Anterior cingulate cortex (tissue), 58 donors: ENCODE results near the gene ACSF3.
"Not testable (repeated sequence)": the region's sequence is repeated elsewhere in the genome, so short reads cannot be mapped to it uniquely, and the experiment has no call there.

Experiments
- DNase-seq, 58 donors: peaks; one replicate each; lab custom pipeline; 2025; lab: John Stamatoyannopoulos, UW

Gene ACSF3

DNA sequence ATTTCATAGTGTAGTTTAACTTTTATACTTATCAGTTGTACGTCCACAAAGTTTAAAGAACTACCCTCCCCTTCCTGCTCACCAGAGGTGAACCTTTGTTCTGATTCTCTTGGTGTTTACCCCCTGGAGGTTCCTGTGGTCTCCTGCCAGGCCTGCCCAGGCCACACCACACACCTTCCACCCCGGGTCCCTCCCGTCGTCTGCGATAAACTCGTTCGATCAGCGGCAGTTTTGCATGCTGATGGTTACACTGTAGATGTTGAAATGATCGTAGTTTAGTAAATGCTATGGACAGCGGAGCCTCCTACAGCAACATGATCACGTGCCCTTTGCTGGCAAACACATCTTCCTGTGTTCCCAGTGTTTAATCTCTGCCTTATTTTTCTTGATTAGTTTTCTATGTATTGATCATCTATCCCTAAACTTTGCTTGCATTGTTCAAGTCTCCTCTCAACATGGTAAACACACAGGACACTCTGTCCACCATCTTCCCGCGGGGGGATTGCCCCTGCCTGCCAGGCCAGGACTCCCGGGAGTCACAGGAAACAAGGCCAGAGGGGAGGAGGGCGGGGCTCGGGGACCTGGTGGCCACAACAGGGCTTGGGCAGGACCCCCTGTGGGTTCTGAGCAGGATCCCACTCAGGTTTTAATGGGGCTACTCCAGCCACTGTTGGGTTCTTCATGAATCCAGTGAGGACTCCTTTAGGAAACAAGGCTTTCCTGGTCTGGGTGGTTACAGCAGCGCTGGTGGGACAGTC is 2.8 kb upstream of the ACSF3 start:
- DNase-seq: no peak

DNA sequence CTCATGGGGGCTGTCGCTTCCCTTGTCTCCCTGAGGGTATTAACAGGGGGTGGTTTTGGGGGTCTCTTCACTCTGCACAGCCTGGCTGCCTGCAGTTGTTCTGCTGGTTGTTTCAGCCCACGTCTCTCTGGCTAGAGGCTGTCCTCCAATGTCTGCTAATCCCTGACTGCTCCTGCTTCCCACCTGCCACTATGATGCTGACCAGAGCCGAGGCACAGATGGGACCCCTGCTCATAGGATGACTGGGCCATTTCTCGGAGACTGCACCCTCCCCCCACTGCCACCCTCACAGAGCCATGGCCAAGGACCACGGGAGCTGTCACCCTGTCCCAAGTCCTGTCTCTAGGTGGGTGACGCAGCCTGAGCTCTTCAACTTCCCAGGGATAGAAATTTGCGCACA is 1.6 kb upstream of the ACSF3 start:
- DNase-seq: no peak

DNA sequence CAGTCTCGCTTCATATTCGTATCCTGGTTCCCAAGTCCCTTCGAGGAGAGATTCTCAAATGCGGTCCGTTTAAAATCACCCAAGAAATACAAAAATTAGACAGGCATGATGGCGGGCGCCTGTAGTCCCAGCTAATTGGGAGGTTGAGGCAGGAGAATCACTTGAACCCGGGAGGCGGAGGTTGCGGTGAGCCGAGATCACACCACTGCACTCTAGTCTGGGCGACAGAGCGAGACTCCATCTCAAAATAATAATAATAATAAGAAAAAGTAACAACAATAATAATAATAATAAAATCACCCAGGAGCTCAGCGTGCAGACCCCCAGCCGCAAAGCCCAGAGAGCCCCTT is 425 bp upstream of the ACSF3 start:
- DNase-seq: not testable (repeated sequence)

DNA sequence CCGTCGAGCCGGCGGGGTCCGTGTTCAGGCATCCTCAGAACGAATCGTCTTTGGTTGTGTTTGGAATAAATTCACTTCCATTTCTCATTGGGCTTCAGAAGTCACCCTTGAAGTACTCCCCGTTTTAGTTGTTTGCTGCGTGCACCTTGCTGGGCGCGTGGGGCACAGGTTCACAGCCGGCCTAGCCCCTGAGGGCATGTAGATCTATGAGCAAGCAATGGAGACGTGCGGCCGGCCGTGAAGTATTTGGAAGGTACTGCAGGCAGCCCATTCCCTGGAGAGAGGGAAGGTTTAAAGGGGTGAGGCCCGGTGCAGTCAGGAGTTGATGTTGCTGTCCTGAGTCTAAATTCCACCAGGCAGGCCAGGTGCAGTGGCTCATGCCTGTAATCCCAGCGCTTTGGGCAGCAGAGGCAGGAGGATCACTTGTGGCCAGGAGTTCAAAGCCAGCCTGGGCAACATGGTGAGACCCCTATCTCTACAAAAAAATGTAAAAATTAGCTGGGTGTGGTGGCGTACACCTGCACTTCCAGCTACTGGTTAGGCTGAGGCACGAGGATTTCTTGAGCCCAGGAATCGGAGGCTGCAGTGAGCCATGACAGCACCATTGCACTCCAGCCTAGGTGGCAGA is 714 bp downstream of the ACSF3 start:
- DNase-seq: no peak

DNA sequence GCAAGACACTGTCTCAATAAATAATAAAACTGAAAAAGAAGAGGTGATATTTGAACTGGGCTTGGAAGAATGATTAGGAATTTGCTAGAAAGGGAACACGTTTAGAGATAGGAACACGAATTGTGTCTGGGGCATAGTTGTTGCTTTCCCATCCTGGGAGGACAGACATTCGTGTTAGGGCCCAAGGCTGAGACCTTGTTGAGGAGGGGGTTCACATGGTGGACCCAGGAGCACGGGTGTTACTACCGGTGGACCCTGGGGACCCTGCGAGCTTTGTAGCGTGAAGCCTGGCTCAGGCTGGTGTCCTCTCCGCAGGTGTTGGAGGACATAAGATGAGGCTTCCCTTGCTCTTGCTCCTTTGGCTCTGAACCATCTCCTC is 1.2 kb downstream of the ACSF3 start:
- no peak for DNase-seq

DNA sequence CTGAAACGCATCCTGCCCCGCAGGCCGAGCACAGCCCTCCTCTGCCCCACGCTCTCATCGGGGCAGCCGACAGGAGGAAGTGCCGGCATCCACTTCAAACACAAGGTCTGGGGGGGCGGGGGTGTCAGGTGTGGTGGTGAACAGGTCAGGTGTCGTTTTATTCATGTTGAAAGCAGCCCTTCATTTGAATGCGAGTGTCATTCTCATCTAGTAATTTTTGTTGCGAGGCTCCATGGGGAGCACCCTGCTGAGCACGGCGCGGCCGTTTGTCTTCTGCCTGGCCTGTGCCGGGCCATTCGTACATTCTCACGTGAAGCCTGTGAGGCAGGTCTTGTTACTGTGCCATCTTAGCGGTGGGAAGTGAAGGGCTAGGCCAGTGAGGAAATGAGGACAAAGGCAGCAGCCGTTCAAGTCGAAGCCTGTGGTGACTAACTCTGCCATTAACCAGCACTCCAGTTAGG is 1.9 kb downstream of the ACSF3 start:
- no peak for DNase-seq

DNA sequence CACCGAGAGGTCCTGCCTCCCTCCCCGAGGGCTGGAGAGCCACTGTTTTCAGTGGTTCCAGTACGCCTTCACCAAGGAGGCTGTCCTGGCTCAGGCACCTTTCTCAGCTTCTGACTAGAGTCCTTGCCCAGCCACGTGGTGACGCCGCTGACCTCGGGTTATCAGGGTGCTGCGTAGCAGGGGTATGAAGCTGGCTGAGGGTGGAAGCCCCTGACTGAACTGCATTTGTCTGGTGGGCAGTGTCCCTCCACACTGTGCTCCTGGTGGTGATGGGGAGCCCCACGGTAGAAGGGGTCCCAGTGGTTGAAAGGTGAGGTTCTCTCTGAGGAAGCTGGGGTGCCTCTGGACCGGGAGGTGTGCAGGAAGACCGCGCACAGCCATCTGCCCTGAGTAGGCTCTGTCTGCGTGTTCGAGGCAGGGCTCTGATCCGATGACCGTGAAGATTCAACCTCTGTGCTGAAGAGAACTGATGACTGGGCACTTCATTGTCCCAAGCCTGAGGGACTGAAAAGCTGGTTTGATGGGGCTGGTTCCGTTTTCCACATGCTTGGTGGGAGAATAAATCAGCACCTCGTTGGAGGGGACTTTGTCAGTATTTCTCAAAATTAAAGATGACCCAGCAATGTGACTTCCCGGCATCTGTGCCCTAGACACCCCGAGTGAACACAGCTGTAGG is 2.5 kb downstream of the ACSF3 start:
- DNase-seq: no peak

DNA sequence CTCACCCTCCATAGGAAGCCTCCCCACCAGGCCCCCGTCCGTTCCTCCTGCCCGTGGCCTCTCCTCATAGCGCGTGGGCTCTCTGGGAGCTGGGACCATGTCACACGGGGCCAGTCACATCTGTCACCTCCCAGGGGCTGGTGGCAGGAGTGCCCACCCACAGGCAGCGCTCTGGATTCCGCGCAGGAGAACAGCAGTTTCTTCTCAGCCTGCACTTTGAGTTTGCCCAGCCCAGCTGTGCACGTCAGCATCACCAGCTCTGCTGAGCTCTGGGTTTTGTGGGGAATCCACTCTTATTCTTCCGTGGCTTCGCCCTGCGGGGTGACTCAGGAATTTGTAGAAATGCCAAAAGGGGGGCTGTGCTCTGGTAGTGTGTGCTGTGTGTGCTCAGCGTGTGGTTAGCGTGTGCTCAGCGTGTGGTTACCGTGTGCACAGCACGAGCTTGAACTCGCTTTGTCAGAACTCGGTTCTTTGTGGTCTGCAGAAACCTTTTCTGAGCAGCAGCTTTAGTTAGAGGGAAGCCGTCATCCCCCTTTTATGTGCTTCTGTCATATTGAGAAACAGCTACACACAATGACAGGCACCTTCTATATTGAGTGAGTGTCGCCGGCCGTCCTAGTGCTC is 3.2 kb downstream of the ACSF3 start:
- no peak for DNase-seq

DNA sequence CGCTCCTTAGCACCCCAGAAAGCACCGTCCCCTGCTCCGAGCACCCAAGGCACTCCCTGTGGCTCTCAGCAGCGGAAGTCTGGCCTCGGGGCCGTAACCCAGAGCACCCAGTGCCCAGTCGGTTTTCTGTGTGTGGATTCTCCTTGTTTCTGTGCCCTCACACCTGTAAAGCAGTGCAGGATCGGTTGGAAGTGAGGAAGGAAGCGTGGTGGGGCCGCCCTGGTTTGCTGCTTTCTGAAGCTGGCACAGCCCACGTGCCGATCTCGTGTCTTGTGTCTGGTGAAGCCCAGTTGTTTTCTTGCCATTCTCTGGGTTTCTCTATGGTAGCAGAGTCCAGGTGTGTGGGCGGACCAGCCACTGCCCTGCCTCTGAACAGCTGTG is 3.7 kb downstream of the ACSF3 start:
- no peak for DNase-seq

DNA sequence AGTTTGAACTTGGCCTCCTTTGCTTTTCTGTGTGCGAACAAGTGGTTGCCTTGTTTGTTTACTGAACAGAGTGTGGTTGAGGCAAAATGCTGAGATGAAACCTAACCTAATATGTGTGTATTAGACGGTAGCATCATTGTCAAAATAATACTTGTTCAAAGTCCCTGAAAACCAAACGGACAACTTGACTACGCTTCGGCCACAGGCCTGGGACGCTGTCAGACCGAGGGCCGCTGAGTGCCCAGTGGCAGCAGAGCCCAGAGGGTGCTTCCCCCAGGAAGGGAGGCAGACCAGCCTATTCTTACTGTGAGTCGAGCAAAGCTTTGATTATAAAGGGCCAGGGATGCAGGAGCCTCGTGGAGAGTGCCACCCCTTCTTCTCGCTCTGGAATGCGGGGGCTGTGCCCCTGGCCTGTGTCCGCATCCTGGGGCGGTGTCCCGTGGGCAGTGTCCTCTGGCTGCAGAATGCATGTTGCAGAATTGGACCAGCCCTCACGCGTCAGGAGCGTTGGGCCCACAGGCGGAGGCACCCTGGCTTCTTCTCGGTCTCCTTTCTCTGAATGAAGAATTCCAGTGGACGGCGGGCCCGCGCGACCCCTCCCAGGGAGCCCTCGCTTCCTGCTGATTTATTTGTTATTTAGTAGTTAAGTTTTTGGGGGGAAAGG is 5.2 kb downstream of the ACSF3 start:
- no peak for DNase-seq

DNA sequence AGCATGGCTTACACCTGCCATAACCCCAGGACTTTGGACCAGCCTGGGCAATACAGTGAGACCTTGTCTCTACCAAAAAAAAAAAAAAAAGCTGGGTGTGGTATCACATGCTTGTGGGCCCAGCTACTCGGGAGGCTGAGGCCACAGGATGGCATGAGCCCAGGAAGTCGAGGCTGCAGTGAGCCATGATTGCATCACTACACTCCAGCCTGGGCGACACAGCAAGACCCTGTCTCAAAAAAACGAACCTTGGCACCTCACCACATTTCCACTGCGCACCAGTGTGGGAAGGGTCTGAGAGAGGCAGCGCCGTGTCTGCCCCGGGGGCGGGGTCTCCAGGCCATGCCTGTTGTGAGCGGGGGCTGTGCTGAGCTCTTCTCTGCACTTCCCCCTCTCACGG is 6.3 kb downstream of the ACSF3 start:
- no peak for DNase-seq

DNA sequence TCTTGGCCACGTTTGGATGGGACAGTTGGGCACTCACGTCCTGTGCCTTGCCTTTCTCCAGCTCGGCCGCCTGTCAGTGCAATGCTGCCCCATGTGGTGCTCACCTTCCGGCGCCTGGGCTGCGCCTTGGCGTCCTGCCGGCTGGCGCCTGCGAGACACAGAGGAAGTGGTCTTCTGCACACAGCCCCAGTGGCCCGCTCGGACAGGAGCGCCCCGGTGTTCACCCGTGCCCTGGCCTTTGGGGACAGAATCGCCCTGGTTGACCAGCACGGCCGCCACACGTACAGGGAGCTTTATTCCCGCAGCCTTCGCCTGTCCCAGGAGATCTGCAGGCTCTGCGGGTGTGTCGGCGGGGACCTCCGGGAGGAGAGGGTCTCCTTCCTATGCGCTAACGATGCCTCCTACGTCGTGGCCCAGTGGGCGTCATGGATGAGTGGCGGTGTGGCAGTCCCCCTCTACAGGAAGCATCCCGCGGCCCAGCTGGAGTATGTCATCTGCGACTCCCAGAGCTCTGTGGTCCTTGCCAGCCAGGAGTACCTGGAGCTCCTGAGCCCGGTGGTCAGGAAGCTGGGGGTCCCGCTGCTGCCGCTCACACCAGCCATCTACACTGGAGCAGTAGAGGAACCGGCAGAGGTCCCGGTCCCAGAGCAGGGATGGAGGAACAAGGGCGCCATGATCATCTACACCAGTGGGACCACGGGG is 7.1 kb downstream of the ACSF3 start:
- no peak for DNase-seq

DNA sequence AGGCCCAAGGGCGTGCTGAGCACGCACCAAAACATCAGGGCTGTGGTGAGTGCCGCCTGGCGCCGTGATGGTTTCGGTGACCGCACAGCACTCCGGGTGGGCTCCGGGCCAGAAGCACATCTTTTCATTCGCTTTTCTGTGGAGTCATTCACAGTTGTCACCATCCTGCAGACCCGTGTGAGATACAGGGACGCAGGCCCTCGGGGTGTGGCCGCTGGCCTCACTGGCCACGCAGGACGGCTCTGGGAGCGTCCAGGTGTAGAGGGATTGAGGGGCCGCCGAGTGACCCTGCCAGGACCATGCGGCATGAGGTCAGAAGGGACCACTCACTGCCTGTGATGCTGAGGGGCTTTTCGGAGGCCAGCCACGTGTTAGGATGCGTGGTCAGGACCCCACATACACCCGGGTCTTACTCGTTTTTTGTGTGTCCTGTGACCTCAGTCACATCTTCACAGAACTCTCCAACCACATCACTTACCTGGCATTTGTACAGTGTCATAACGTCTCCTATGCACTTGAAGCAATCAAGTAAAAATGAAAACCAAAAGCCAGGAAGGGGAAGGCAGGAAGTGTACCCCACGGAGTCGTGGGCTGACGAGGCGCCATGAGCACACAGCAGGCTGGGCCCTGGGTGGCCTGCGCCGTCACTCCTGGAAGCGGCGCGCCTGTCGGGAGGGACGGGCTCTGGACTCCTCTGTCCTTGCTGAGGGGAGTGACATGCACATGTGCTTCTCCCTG is 7.8 kb downstream of the ACSF3 start:
- DNase-seq: no peak

DNA sequence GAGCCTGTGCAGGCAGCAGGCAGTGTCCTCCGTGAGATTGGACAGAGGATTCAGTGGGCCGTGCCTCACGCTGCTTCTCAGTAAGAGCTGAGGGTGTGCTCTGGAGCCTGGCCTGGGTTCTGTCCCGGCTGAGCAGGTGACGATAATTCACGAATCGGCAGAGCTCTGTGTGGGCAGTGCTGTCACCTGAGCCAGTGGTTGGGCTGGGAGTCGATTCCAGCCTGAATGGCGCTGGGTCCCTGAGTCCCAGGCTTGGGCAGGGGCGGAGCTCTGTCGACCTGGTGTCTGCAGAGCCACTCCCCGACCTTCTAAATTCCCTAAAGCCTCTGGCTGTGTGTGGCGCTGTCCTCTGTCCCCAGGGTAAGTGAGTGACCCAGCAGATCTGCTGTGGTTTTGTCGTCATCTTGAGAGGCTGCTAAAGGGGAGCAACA is 8.4 kb downstream of the ACSF3 start:
- no peak for DNase-seq

DNA sequence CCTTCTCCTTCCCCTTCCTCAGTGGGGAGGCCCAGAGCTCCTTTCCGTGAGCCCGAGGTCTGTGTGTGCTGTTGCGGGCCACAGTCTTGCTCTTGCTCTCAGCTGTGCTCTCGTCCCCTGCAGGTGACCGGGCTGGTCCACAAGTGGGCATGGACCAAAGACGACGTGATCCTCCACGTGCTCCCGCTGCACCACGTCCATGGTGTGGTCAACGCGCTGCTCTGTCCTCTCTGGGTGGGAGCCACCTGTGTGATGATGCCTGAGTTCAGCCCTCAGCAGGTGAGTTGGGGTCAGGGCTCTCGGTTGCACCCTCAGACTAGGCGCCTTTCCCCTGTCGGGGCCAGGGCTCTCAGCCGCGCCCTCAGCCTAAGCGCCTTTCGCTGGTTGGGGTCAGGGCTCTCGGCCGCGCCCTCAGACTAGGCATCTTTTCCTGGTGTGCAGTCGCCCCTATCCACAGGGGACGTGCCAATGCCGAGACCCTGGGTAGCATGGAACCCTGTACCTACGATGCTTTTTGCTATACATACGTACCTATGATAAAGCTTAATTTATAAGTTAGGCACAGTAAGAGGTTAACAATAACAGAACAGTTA is 8.9 kb downstream of the ACSF3 start:
- no peak for DNase-seq

DNA sequence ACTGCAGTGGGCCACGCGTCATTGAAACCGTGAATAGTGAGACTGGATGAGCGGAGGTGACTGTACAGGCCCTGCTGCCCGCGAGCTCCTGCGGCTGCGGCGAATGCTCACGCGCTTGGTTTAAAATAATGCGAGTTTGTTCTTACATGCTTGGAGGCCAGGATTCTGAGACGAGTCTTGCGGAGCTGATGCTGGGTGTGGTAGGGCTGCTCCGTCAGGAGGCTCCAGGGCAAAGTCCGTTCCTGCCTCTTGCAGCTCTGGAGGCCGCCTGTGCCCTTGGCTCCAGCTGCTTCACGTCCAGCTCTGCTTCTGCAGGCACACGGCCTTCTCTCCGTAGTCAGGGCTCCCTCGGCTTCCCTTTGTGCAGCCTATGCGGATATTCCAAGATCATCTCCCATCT is 9.5 kb downstream of the ACSF3 start:
- DNase-seq: no peak

DNA sequence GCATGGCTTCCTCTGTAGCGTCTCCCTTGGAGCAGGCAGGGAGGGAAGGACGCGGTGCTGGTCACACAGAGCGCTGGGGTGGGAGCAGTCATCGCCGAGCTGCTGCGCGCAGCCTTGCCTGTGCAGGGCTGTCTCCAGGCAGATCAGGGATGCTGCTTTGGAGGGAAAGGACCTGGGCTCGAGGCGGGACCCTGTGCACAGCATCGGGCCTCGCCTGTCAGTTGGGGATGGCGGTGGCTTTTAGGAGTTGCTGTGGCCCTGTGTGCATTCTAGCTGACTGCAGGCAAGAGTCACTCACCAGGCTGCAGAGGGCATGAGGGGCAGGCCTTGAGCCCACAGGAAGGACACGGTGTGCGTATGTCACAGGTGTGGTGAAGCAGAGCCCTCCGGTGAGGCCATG is 10.1 kb downstream of the ACSF3 start:
- no peak for DNase-seq

DNA sequence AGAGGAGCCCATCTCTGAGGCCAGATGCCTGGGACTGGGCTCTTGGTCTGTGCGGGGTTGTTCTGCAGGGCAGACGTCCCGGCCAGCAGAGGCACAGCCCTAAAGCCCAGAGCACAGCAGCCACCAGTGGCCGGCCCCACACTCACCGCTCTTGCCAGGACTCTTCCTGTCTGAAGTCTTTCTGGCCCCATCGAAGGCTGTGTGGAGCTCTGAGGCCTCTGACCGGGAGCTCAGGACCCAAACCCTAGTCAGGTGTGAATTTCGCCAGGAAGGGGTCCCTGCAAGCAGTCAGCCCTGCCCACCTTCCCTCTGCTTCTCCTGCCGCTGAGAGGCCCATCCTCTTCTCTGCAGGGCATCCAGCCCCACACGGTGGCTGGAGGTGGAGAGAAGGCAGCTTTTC is 10.7 kb downstream of the ACSF3 start:
- DNase-seq: no peak

DNA sequence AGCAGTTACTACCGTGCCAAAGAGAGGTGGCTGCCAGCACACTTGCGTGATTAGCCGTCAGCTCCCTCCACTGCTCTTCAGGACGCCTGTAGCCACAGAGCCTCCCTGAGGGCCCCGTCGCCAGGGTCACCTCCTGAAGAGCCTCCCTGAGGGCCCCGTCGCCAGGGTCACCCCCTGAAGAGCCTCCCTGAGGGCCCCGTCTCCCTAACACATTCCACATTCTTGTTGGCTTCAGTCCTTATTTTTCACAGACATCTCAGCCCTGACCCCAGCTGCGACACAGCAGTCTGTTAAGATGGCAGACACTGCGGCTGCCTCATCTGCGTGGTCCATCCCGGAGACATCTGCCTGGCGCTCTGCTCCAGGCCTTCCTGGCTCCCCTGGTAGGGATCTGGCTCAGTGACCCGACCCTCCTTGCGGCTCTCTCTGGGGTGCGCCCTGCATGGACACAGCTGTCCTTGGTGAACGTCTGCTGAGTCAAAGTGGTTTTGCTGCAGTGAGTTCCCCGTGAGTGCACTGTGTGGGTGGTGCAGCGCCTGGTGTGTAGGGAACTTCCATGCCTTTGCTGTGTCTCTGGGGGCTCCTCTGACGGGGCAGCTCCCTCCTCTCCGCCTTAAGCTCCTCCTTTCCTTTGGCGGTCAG is 11.4 kb downstream of the ACSF3 start:
- DNase-seq: no peak
